Esophagus squamous epithelium (tissue), 4 donors: ENCODE data around the gene CHAD.

ENCODE experiments used
- CTCF ChIP-seq, 6 experiments: fragments of 450-650 bp in 4 of 6; fragments of 200-600 bp in 2 of 6; sonication (generic) in 2 of 6; IDR thresholded peaks; one replicate each; pipeline ENCODE4 v1.5.1; 2016 to 2019; ENCODE audit warnings: antibody characterized with exemption in 6 of 6, mild to moderate bottlenecking in 4 of 6, moderate library complexity in 4 of 6
- POLR2A ChIP-seq, 4 donors: fragments of 450-650 bp; IDR thresholded peaks; one replicate each; pipeline ENCODE4 v1.6.1; 2017; ENCODE audit warnings: antibody characterized with exemption in 4 of 4, mild to moderate bottlenecking in 4 of 4, moderate library complexity in 3 of 4

- TF ChIP-seq POLR2A (IDR thresholded peaks at IDR 0.05): no peak
- TF ChIP-seq CTCF (IDR thresholded peaks at IDR 0.05): no peak
Measured at GRCh38 chr17:50448643-50449042, 20.0 kb downstream of the CHAD start.
